Esophagus muscularis mucosa (tissue), 4 donors: ENCODE measurements around the gene FCRL5. TPM values are rescaled to one million over a fixed set of nuclear protein-coding genes. Genes with fewer than 3 reads are reported as not detected.

Source experiments
- DNase-seq: peaks from one replicate; pipeline ENCODE4 v3.0.0-alpha.2; 2017; ENCODE audit errors: extremely low spot score
- H3K27ac ChIP-seq, 4 donors: fragments of 200-600 bp; sonication (generic); replicated peaks in 1 of 4; 1 replicate in 3 of 4; 2 replicates in 1 of 4; pipeline ENCODE4 v1.5.1; 2016 to 2019; ENCODE audit warnings: mild to moderate bottlenecking in 1 of 4
- H3K27me3 ChIP-seq, 4 donors: fragments of 200-600 bp; sonication (generic); one replicate each; pipeline versions ENCODE4 v1.5.1 to v1.6.0; 2016 to 2019
- H3K36me3 ChIP-seq, 4 donors: fragments of 200-600 bp; sonication (generic); one replicate each; pipeline ENCODE4 v1.5.1; 2016 to 2019
- H3K4me1 ChIP-seq, 4 donors: fragments of 200-600 bp; sonication (generic); one replicate each; pipeline ENCODE4 v1.5.1; 2016 to 2019
- H3K4me3 ChIP-seq, 4 donors: fragments of 200-600 bp; sonication (generic); 1 replicate in 2 of 4; 2 replicates in 2 of 4; pipeline ENCODE4 v1.5.1; 2016 to 2019; ENCODE audit warnings: mild to moderate bottlenecking in 4 of 4, moderate library complexity in 1 of 4
- H3K9me3 ChIP-seq, 4 donors: fragments of 200-600 bp; sonication (generic); 1 replicate in 3 of 4; 2 replicates in 1 of 4; pipeline ENCODE4 v1.5.1; 2016 to 2019
- CTCF ChIP-seq, 3 experiments: fragments of 200-600 bp in 2 of 3; fragments of 450-650 bp in 1 of 3; sonication (generic) in 2 of 3; IDR thresholded peaks; one replicate each; pipeline ENCODE4 v1.5.1; 2017 to 2019; ENCODE audit warnings: antibody characterized with exemption in 3 of 3, mild to moderate bottlenecking in 2 of 3, moderate library complexity in 1 of 3
- EP300 ChIP-seq: sonication (generic); formaldehyde crosslinking; IDR thresholded peaks from one replicate; pipeline ENCODE4 v1.6.1; 2017; ENCODE audit warnings: antibody characterized with exemption
- POLR2A ChIP-seq: fragments of 450-650 bp; IDR thresholded peaks from one replicate; pipeline ENCODE4 v1.6.1; 2017; ENCODE audit warnings: antibody characterized with exemption, moderate library complexity, mild to moderate bottlenecking, low read depth
- POLR2AphosphoS5 ChIP-seq, 2 donors: sonication (generic); formaldehyde crosslinking; IDR thresholded peaks; one replicate each; pipeline ENCODE4 v1.6.1; 2017; ENCODE audit warnings: antibody characterized with exemption in 2 of 2
- WGBS: methylation state at CpG from one replicate; pipeline ENCODE4 v1.1.5; 2018; 5-methylcytosine and 5-hydroxymethylcytosine counted together
- intact Hi-C: fragments of 100-400 bp; cut with DNase I; formaldehyde crosslinking; loops from one replicate; pipeline ENCODE4 v1.15.1; 2023
- total RNA-seq, 4 donors: library from RNA; depleted of rRNA; stranded (reverse); fragments of >200 nt; gene quantifications; one replicate each; pipeline versions ENCODE4 v1.1.0 to v1.2.1, GENCODE V29; 2016

FCRL5 gene
- total RNA-seq, 4 donors from 2014 or later = 0.50 TPM; not detected in 3

GRCh38 chr1:157469300-157469699 is 83.0 kb downstream of the FCRL5 start:
- Histone ChIP-seq H3K36me3 (no peaks in the 10 kb centered on the region), H3K9me3 (no peaks in the 10 kb centered on the region), H3K27ac (no peak overlapping the region), H3K4me3 (no peak overlapping the region), H3K4me1 (no peaks in the 10 kb centered on the region), H3K27me3 (no peaks in the 10 kb centered on the region)
- DNase-seq = no peak
- TF ChIP-seq POLR2AphosphoS5 (IDR thresholded peaks at IDR 0.05) (no peak), POLR2A (no peak), CTCF (IDR thresholded peaks at IDR 0.05) (no peak), EP300 (no peak)
- intact Hi-C loops = no loop called here
- 73% methylated on average over 3 of the region's 3 CpGs for WGBS

GRCh38 chr1:157466011-157466410 is 86.3 kb downstream of the FCRL5 start:
- Histone ChIP-seq H3K4me1 (no peaks in the 10 kb centered on the region), H3K27me3 (no peaks in the 10 kb centered on the region), H3K9me3 (no peaks in the 10 kb centered on the region), H3K36me3 (no peaks in the 10 kb centered on the region), H3K27ac (no peak overlapping the region), H3K4me3 (no peak overlapping the region)
- 75% methylated on average over 5 of the region's 5 CpGs for WGBS
- intact Hi-C loops = no loop called here
- no peak for TF ChIP-seq POLR2A
- no peak for TF ChIP-seq EP300
- no peak for TF ChIP-seq CTCF (IDR thresholded peaks at IDR 0.05)
- no peak for TF ChIP-seq POLR2AphosphoS5 (IDR thresholded peaks at IDR 0.05)
- DNase-seq = no peak

Other genes starting within 250 kb of the FCRL5 start
- not detected for gene FCRL4, start 45.6 kb upstream of the FCRL5 start, total RNA-seq
- under 1 TPM in 1 of 4 donors, not detected in 3; 0.33 TPM for gene FCRL3, start 148.3 kb upstream of the FCRL5 start, total RNA-seq
- gene FCRL2, start 224.6 kb upstream of the FCRL5 start, total RNA-seq = under 1 TPM in 1 of 4 donors, not detected in 3; 0.50 TPM